ENCODE results near the gene ADH1A.
A peak's percentile ranks its signal among the peaks of the same experiment; 100 is the strongest.
"Not testable (repeated sequence)": the region's sequence is repeated elsewhere in the genome, so short reads cannot be mapped to it uniquely, and the experiment has no call there.

The ADH1A gene

DNA sequence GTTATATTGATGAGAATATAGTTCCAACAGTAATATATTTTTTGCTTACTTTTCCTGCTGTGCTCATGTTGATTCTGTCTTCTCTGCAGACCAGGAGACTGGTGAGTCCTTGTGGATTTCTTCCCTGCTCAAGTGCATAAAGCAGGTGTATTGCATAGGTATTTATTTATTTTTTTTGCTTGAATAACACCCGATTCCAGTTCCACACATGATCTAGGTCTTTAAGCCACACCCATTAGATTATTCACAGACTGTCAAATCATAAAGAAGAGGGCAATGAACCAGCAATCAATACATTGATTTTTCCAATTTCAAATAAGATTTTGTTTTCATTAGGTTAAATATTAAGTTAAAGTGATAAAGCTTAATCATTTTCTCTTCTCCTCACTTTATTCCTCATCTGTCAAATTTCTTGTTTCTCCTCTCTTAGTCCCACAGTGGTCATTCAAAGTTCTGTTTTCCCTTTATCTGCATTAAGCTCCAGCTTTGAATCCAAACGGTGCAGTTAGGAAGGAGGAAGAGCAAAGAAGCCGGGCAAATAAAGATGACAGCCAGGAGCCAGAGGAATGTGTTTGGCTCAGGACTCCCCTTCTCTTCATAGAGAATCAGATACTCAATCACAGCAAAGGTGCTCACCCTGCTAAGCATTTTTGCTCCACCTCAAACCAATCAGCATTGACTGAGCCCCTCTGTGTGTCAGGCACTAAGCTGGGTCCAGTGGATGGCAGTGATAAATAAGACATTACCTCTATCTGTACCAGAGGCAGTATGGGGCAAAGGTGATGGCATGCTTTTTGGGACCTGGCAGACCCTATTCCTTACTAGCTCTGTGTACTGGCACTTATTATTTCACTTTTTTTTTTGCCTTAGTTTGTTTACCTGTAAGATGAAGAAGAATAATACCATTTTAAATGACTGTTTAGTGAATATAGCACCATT is at the start of gene ADH1A:
Gene ADH1A, minus strand, starts transcription at position 138 of the 939 bp plus-strand sequence. Its CDS starts 71 bp downstream, at position 67.
- DNase-seq, result no peak

DNA sequence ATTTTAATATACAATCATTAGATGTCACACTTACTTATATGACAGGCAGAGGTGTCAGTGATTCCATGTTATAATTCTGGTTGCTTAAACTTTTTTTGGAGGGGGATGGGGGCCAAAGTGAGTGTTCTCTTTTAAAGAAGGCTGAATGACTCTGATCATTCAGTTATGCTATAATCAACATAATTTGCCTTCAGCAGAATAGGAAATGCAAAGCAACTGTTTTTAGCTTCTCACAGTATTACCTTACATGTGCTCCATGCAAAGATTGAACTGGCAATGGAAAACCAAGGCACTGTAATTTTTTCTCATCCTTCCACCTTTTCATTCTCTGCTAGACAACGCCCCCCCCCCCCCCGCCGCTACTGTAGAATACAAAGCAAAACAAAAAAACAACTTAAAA is 48.4 kb upstream of the ADH1A start:
- no peak for DNase-seq

DNA sequence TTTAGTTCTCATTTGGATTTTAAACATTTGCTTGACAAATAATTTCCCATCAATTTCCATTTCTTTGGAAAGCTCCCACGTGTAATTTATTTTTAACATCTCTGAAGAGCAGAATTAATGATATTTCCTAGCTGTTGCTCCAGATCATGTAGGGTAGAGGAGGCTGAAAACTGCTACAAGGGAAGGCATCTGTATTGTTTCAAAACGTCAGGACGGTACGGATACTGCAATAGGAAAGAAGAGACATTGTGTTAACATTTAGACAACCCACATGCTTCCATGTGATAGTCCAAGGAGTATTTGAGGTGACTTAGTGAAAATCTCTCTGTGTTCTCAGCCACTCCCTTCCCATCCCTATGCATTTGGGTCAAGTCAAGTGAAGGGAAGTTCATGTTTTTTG is 45.8 kb upstream of the ADH1A start:
- no peak for DNase-seq

DNA sequence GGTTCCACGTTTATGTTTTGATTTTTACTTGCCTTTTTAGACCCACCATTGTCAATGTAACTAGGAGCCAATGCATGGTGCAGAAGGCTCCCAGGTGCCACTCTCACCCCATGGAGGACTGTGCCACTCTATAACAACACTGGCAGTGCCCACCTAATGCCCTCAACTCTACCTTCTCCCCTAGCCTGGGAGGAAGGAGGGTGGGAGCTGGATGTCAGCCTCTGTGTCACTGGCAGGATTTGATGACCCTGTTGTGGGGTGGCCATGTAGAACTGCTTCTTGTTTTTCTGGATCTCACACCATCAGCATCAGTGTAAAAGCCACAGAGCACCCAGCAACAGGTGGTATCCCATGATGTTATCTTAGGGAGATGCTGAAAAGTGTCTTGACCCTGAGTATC is 44.1 kb upstream of the ADH1A start:
- no peak for DNase-seq

DNA sequence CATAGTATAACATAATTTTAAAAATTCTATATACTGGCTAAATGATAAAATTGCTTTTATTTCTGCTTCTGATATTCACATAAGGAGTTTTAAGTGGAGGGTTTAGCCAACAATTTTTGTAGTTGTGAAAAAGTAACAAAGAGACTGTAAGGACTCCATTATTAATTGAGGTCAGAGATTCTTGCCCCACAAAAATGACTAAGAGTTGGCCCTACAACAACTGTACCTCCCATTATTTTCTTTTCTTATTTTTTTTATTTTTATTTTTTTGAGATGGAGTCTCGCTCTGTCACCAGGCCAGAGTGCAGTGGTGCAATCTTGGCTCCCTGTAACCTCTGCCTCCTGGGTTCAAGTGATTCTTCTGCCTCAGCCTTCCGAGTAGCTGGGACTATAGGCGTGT is 39.9 kb upstream of the ADH1A start:
- no peak for DNase-seq

DNA sequence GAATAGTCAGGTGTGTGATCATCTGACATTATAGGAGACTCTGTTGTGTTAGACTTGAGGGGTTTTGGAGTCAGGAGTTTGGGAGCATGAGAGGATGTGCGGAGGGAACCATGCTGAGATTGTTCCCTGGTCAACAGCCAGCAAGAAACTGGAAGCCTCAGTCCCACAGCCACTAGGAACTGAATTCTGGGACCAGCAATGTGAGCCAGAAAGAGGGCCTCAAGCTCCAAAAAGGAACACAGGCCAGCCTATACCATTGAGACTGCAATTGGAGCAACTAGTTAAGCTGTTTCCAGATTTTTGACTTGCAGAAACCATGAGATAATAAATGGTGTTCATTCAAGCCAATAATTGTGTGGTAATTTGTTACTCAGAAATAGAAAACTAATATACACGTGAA is 39.1 kb upstream of the ADH1A start:
- DNase-seq, result no peak

DNA sequence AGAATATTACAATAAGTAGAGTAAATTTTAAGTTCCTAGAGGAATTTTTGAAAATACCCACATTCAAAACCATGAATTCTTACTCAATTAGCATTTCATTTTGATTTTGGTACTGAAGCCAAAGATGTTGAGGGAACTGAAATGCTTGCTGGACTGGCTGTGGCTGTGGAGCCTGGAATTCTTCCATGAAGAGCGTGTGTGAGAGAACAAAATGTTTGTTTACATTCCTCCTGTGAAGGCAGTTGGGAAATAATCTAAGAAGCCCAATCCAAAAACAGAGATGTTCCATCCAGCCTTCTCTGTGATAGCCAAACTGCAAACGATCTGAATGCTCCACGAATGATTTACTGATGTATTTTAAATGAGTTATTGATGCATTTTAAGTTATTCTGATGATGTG is 34.2 kb upstream of the ADH1A start:
- no peak for DNase-seq

DNA sequence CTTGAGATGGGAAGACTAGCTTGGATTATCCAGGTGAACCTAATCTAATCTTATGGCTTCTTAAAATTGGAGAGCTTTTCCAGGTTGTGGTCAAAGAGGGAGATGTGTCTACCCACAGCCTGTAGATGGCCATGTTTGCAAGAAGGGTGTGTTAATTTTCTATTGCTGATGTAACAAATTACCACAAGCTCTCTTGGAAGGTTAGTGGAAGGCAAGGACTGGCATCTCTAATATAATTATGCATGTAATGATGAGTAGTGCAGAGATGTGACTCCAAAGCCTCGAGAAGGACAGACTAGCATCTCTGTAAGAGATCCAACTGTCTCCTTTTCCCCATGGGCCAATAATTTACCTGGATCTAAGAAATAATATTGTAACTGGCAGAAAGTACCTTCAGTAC is 33.6 kb upstream of the ADH1A start:
- DNase-seq, result no peak

DNA sequence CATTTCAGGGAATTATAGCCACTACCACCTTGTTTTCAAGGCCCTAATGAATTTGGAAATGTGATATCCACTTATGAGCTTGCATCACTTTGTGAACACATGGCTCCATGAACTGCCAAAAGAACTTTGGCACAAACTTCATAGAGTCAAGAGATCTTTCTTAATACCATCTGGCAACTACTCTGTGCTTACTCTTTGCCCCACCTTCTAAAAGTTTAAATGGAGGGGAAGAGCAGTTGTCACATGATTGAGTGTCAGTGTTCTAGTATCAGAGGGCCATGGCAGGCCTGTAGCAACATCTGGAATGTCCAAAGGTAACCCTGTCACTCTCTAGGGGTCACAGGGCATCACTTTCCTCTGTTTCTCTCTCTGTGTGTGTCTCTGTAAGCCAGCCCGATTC is 33.0 kb upstream of the ADH1A start:
- no peak for DNase-seq

DNA sequence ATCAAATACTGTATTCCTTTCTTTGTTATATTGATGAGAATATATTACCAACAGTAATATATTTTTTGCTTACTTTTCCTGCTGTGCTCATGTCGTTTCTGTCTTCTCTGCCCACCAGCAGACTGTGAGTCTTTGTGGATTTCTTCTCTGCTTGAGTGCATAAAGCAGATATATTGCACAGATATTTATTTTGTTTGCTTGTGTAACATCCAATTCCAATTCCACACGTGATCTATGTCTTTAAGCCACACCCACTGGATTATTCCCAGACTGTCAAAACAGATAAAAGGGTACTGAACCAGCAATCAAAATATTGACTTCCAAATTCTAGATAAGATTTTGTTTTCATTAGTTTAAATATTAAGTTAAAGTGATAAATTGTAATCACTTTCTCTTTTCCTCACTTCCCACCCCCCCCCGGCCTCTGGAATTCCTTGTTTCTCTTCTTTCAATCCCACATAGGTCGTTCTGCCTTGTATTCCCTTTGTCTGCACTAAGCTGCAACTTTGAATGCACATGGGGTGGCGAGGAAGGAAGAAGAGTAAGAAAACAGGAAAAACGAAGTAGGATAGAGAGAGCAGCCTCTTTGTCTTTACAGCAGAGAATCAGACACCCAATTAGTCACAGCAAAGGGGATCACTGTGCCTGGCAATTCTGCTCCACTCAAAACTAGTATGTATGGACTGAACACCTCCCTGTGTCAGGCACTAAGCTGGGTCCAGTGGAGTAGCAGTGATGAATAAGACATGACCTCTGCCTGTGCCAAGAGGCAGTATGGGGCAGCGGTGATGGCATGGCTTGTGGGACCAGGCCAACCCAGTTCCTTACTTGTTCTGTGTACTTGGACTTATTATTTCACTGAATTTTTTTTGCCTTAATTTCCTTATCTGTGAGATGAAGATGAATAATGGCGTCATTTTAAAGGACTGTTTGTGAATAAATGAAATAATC is 30.7 kb upstream of the ADH1A start, which contains the start of gene ADH1B:
Gene ADH1B, minus strand, starts transcription at position 161 of the 951 bp plus-strand sequence. Its CDS starts 70 bp downstream, at position 91.
- DNase-seq, result no peak

DNA sequence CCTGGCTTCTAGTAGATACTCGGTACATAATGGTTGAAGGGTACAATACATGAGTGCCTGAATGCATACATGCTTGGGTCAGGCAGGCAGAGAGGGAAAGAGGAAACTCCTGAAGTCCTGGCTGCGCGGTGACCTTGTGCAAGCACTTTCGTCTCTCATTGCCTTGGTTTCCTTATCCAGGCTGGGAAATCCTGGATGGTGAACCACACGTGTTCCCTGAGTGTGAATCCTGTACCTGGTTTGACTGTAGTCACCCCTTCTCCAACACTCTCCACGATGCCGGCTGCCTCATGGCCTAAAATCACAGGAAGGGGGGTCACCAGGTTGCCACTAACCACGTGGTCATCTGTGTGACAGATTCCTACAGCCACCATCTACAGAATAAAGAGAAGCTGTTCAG is 27.0 kb upstream of the ADH1A start:
- DNase-seq, result not testable (repeated sequence)

DNA sequence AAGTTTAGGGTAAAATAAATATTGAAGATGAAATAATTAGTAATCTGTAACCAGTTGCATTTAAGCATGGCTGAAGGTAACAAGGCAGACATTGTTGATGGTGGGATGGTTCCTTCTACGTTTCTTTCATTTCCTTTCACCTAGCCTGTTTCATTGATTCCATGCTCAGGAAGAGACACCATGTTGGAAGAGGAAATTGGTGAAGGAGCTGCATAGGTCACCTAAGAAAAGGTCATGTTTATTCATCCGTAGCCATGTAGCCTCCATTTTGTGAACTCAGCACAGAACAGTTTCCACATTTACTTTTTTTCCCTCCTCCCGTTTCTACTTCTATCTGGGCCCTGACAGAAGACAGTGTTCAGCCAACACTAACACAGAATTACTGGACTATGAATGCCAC is 26.6 kb upstream of the ADH1A start:
- DNase-seq, result no peak

DNA sequence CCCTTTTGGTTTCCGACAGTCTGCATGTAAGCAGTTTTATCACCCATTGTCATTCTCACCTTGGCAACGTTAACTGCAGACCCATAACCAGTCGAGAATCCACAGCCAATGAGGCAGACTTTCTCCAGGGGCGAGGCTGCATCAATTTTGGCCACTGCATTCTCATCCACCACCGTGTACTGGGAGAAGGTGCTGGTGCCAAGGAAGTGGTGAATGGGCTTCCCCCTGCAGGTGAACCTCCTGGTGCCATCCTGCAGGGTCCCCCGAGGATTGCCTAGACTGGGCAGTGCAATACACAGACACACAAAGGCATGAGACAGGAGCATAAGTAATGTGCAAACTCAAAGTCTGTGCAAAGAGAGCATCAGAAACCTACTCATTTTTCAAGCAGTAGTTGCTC is 25.1 kb upstream of the ADH1A start:
- no peak for DNase-seq

DNA sequence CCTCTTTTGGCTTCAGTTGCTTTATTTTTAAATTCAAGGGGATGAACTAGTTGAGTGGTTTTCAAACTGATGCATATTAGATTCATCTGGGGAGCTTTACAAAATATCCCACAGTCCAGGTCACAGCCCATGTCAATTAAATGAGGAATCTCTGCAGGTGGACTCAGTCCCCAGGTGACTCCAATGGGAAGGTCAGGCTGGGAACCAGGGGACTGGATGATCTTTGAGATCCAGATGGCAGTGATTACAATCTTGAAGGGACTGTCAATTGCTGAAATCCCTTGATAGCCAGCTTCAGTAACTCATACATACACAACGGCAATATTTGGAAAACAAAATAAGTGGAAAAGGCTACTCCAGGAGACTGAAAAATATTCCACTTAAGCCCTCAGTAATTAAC is 23.4 kb upstream of the ADH1A start:
- no peak for DNase-seq

DNA sequence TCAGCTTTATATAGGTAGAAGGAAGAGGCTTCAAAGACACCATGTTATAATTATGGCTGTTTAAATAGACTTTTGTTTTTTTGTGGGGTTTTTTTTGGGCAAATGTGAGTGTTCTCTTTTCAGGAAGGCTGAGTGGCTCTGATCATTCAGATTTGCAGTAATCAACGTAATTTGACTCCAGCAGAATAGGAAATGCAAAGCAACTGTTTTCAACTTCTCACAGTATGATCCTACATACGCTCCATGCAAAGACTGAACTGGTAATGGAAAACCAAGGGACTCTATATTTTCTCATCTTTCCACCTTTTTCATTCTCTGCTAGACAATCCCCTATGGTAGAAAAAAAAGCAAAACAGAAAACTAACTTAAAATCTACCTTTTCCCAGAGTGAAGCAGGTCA is 19.6 kb upstream of the ADH1A start:
- no peak for DNase-seq

DNA sequence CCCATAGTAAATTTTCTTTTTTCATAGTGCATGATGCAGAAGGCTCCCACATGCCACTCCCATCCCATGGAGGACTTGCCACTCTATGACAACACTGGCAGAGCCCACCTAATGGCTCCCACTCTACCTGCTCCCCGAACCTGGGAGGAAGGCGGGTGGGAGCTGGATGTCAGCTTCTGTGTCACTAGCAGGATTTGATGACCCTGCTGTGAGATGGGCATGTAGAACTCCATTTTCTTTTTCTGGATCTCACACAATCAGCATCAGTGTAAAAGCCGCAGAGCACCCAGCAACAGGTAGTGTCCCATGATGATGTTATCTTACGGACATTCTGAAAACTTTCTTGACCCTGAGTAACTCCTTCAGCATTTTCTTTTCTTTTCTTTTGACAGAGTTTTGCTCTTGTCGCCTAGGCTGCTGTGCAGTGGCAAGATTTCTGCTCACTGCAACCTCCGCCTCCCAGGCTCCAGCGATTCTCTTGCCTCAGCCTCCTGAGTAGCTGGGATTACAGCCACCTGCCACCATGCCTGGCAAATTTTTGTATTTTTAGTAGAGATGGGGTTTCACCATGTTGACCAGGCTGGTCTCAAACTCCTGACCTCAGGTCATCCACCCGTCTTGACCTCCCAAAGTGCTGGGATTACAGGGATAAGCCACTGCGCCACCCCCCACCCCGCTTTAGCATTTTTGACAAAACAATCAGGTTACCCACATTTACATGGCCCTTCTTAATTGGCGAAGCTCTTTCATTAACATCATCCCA is 15.0 kb upstream of the ADH1A start:
- no peak for DNase-seq

DNA sequence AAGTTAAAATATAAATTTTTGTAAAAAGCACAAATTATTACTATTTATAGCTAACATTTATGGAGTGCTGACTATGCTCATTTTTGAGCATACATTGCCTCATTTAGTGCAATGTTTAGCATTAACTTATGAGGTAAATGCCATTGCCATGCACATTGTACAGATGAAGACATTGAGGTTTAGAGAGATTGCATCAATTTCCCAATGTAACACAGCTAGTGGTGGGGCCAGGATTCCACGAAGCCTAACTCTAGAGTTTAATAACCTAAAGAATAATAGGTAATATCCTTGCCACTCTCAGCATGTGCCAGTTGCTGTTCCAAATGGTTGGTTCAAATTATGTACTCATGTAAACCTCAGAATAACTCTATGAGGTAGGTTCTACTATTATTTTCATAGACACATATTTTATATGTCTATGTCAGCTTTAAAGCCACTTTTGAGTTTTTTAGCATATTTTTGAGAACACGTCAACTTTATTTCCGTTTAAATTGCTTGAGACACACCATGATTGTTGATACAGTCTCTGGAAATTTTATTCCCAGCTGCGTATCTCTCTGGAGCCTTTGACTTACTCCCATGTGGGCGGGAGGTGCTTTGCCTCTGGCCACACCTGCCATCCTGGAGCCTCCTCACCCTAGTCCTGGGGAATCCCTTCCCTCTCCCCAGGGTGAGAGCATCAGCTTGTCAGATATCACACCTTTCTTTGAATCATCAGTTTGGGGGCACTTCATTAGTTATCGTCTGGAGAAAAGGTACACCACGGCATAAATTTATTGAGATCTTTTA is 10.8 kb upstream of the ADH1A start:
- no peak for DNase-seq

DNA sequence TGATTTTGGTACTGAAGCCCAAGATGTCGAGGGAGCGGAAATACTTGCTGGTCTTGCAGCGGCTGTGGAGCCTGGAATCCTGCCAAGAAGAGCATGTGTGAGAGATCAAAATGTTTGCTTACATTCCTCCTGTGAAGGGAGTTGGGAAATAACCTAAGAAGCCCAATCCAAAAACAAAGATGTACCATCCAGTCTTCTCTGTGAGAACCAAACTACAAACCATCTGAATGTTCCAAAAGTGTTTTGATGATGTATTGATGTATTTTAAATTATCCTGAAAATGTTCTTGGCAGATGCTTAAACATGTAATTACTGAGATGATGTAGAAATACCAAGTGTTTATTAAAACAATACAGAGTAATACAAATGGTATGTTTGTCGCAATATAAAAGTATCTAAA is 10.1 kb upstream of the ADH1A start:
- DNase-seq, result peak; percentile 52

DNA sequence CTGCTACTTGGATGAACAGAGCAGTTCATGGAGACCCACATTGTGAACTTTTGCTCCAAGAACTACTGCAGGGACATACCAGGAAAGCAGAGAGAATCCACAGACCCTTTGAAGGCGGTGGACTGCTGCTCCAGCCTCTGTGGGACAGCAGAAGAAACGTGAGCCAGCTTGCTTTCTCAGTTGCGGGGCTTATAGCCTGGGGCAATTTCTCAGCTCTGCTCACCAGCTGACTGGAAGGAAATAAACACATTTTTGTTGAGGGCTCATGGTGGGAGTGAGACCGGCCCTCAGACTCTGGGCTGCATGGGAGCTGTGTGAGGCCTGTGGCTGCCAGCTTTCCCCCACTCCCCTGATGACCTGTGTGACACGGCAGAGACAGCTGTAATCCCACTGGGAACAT is 2.6 kb upstream of the ADH1A start:
- no peak for DNase-seq

DNA sequence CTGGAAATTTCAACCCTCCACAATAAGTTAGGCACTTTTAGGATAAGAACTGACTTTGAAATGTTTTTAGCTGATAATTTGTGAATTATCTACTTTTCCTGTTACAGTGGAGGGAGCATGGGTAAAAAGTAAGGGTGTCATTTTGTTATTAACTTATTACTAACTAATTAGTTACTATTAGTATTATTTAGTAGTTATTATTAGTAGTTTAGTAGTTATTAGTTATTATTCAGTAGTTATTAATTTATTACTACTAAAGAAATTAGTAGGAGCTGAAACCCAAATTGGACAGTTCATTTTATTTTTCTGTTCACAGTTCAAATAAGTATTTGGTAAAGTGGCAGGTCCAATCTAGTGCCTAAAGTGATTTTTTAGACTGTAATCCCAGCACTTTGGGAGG is 5.4 kb downstream of the ADH1A start:
- no peak for DNase-seq

DNA sequence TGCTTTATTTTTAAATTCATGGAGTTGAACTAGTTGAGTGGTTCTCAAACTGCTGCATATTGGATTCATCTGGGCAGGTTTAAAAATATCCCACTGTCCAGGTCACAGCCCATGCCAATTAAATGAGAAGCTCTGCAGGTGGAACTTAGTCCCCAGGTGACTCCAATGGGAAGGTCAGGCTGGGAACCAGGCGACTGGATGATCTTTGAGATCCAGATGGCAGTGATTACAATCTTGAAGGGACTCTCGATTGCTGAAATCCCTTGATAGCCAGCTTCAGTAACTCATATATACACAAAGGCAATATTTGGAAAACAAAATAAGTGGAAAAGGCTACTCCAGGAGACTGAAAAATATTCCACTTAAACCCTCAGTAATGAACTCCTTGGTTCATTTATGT is 8.1 kb downstream of the ADH1A start:
- DNase-seq, result no peak

DNA sequence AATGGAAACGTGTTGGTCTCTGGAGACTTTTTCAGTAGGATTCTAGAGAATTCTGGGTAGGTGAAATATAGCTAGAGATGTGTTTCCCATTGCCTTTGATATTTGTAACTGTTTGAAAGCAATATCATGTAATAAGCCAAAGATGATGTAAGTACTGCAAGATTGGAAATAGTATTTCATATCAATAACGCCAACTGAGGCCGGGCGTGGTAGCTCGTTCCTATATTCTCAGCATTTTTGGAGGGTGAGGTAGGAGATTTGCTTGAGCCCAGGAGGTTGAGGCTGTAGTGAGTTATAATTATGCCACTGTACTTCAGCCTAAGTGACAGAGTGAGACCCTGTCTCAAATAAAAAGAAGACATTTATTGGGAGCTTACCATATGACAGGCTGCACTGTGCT is 9.5 kb downstream of the ADH1A start:
- DNase-seq, result no peak
